BLaER1 treated with 17β-estradiol and CSF1 and Interleukin-3, amounts not matched to agents 10 nM and 100 nM (cell line): ENCODE results near the gene MB21D2.
A peak's percentile ranks its signal among the peaks of the same experiment; 100 is the strongest.

Experiments used
- H3K27ac ChIP-seq, 11 experiments: shearing (Covaris generic); formaldehyde crosslinking; 2 replicates each; pipeline ENCODE4 v1.8.1; 2022
- H3K27me3 ChIP-seq, 11 experiments: shearing (Covaris generic); formaldehyde crosslinking; 2 replicates each; pipeline ENCODE4 v1.8.1; 2022
- H3K36me3 ChIP-seq, 11 experiments: shearing (Covaris generic); formaldehyde crosslinking; 2 replicates each; pipeline ENCODE4 v1.8.1; 2022
- H3K4me1 ChIP-seq, 10 experiments: shearing (Covaris generic); formaldehyde crosslinking; 2 replicates each; pipeline ENCODE4 v1.8.1; 2022
- H3K4me2 ChIP-seq, 11 experiments: shearing (Covaris generic); formaldehyde crosslinking; 2 replicates each; pipeline ENCODE4 v1.8.1; 2022
- H3K4me3 ChIP-seq, 10 experiments: shearing (Covaris generic); formaldehyde crosslinking; 2 replicates each; pipeline ENCODE4 v1.8.1; 2022
- H3K9ac ChIP-seq, 11 experiments: shearing (Covaris generic); formaldehyde crosslinking; 2 replicates each; pipeline ENCODE4 v1.8.1; 2022
- H3K9me3 ChIP-seq, 11 experiments: shearing (Covaris generic); formaldehyde crosslinking; replicated peaks in 1 of 11; 2 replicates each; pipeline ENCODE4 v1.8.1; 2022
- H4K20me1 ChIP-seq, 11 experiments: shearing (Covaris generic); formaldehyde crosslinking; 2 replicates each; pipeline ENCODE4 v1.8.1; 2022
- Cebpa-rat ChIP-seq, 11 experiments: shearing (Covaris generic); IDR thresholded peaks; 2 replicates each; pipeline ENCODE4 v1.8.1; 2022

MB21D2 gene

GRCh38 chr3:192845526-192845855, 72.2 kb downstream of the MB21D2 start:
- H4K20me1 ChIP-seq, result no peaks in the 10 kb centered on the region
- H3K9me3 ChIP-seq, result no peaks in the 10 kb centered on the region
- no peak overlapping the region for H3K27ac ChIP-seq
- TF ChIP-seq Cebpa-rat (IDR thresholded peaks at IDR 0.05), result no peak
- no peak overlapping the region for H3K9ac ChIP-seq
- H3K4me2 ChIP-seq, result 0 out of 22 replicates have a peak overlapping the region, but pooled peaks of 1 of the 11 experiments have one; percentile 58
- H3K4me1 ChIP-seq, result peaks cover 0 to 20% (median 0%) of the 10 kb centered on the region in 10 experiments; a peak in 6 of 20 replicates
- H3K36me3 ChIP-seq, result no peaks in the 10 kb centered on the region
- no peaks in the 10 kb centered on the region for H3K27me3 ChIP-seq
- no peak overlapping the region for H3K4me3 ChIP-seq

- TF ChIP-seq Cebpa-rat (IDR thresholded peaks at IDR 0.05), result no peak
- Histone ChIP-seq H3K27me3 (no peaks in the 10 kb centered on the region), H3K4me2 (peak overlapping the region in 2 of 11 experiments; percentile 13 to 58; a peak in 3 of 22 replicates), H3K27ac (no peak overlapping the region; a peak in 1 of 22 replicates), H3K4me3 (no peak overlapping the region), H3K4me1 (peaks cover 0 to 17% (median 0%) of the 10 kb centered on the region in 10 experiments; a peak in 3 of 20 replicates), H3K9ac (no peak overlapping the region), H3K9me3 (no peaks in the 10 kb centered on the region), H4K20me1 (no peaks in the 10 kb centered on the region), H3K36me3 (no peaks in the 10 kb centered on the region)
Observed at GRCh38 chr3:192844836-192845525, 72.7 kb downstream of the MB21D2 start.

- no peak overlapping the region for H3K27ac ChIP-seq
- H3K4me1 ChIP-seq, result peaks cover 0 to 17% (median 0%) of the 10 kb centered on the region in 10 experiments; a peak in 3 of 20 replicates
- H3K4me2 ChIP-seq, result peak overlapping the region in 2 of 11 experiments; percentile 13 to 58; a peak in 3 of 22 replicates
- H3K9ac ChIP-seq, result no peak overlapping the region
- no peaks in the 10 kb centered on the region for H3K9me3 ChIP-seq
- H3K4me3 ChIP-seq, result no peak overlapping the region
- no peaks in the 10 kb centered on the region for H3K27me3 ChIP-seq
- no peak for TF ChIP-seq Cebpa-rat (IDR thresholded peaks at IDR 0.05)
- no peaks in the 10 kb centered on the region for H3K36me3 ChIP-seq
- H4K20me1 ChIP-seq, result no peaks in the 10 kb centered on the region
Observed at GRCh38 chr3:192844486-192844765, 73.2 kb downstream of the MB21D2 start.

- no peak for TF ChIP-seq Cebpa-rat (IDR thresholded peaks at IDR 0.05)
- H3K36me3 ChIP-seq, result no peaks in the 10 kb centered on the region
- no peak overlapping the region for H3K4me3 ChIP-seq
- H3K4me1 ChIP-seq, result peaks cover 0 to 17% (median 0%) of the 10 kb centered on the region in 10 experiments; a peak in 3 of 20 replicates
- H3K9ac ChIP-seq, result no peak overlapping the region
- peak overlapping the region in 1 of 11 experiments; percentile 58; a peak in 3 of 22 replicates for H3K4me2 ChIP-seq
- H3K9me3 ChIP-seq, result no peaks in the 10 kb centered on the region
- no peaks in the 10 kb centered on the region for H3K27me3 ChIP-seq
- no peaks in the 10 kb centered on the region for H4K20me1 ChIP-seq
- no peak overlapping the region for H3K27ac ChIP-seq
Observed at GRCh38 chr3:192843723-192844485, 73.8 kb downstream of the MB21D2 start.

- H3K9ac ChIP-seq, result no peak overlapping the region
- no peaks in the 10 kb centered on the region for H3K36me3 ChIP-seq
- H3K27me3 ChIP-seq, result no peaks in the 10 kb centered on the region
- no peak overlapping the region for H3K4me3 ChIP-seq
- no peak for TF ChIP-seq Cebpa-rat (IDR thresholded peaks at IDR 0.05)
- H3K9me3 ChIP-seq, result no peaks in the 10 kb centered on the region
- no peak overlapping the region for H3K4me2 ChIP-seq
- H3K27ac ChIP-seq, result no peak overlapping the region
- H3K4me1 ChIP-seq, result peaks cover 0 to 17% (median 0%) of the 10 kb centered on the region in 10 experiments; a peak in 4 of 20 replicates
- H4K20me1 ChIP-seq, result no peaks in the 10 kb centered on the region
Observed at GRCh38 chr3:192843119-192843518, 74.5 kb downstream of the MB21D2 start.

GRCh38 chr3:192842711-192843110, 74.9 kb downstream of the MB21D2 start:
- H3K27ac ChIP-seq, result no peak overlapping the region
- H3K36me3 ChIP-seq, result no peaks in the 10 kb centered on the region
- no peaks in the 10 kb centered on the region for H3K27me3 ChIP-seq
- H4K20me1 ChIP-seq, result no peaks in the 10 kb centered on the region
- H3K9ac ChIP-seq, result no peak overlapping the region
- no peak overlapping the region for H3K4me2 ChIP-seq
- no peak overlapping the region for H3K4me3 ChIP-seq
- no peak for TF ChIP-seq Cebpa-rat (IDR thresholded peaks at IDR 0.05)
- peaks cover 0 to 20% (median 0%) of the 10 kb centered on the region in 10 experiments; a peak in 6 of 20 replicates for H3K4me1 ChIP-seq
- H3K9me3 ChIP-seq, result no peaks in the 10 kb centered on the region

GRCh38 chr3:192842138-192842537, 75.5 kb downstream of the MB21D2 start:
- H3K9ac ChIP-seq, result no peak overlapping the region
- no peak for TF ChIP-seq Cebpa-rat (IDR thresholded peaks at IDR 0.05)
- H3K4me2 ChIP-seq, result no peak overlapping the region
- H3K36me3 ChIP-seq, result no peaks in the 10 kb centered on the region
- peaks cover 0 to 20% (median 3%) of the 10 kb centered on the region in 10 experiments; a peak in 9 of 20 replicates for H3K4me1 ChIP-seq
- H3K4me3 ChIP-seq, result no peak overlapping the region
- H3K27ac ChIP-seq, result no peak overlapping the region
- H3K27me3 ChIP-seq, result no peaks in the 10 kb centered on the region
- H4K20me1 ChIP-seq, result no peaks in the 10 kb centered on the region
- no peaks in the 10 kb centered on the region for H3K9me3 ChIP-seq

- Histone ChIP-seq H3K4me3 (no peak overlapping the region), H3K27ac (no peak overlapping the region), H3K9me3 (no peaks in the 10 kb centered on the region), H3K36me3 (no peaks in the 10 kb centered on the region), H4K20me1 (no peaks in the 10 kb centered on the region), H3K27me3 (no peaks in the 10 kb centered on the region), H3K9ac (no peak overlapping the region), H3K4me1 (peaks cover 0 to 20% (median 8%) of the 10 kb centered on the region in 10 experiments; a peak in 12 of 20 replicates), H3K4me2 (no peak overlapping the region)
- no peak for TF ChIP-seq Cebpa-rat (IDR thresholded peaks at IDR 0.05)
Observed at GRCh38 chr3:192841428-192841827, 76.2 kb downstream of the MB21D2 start.

- H3K27ac ChIP-seq, result no peak overlapping the region
- no peak overlapping the region for H3K4me3 ChIP-seq
- H4K20me1 ChIP-seq, result no peaks in the 10 kb centered on the region
- H3K4me2 ChIP-seq, result no peak overlapping the region
- H3K9ac ChIP-seq, result no peak overlapping the region
- TF ChIP-seq Cebpa-rat (IDR thresholded peaks at IDR 0.05), result no peak
- H3K4me1 ChIP-seq, result peaks cover 0 to 23% (median 15%) of the 10 kb centered on the region in 10 experiments; a peak in 13 of 20 replicates
- H3K27me3 ChIP-seq, result no peaks in the 10 kb centered on the region
- no peaks in the 10 kb centered on the region for H3K36me3 ChIP-seq
- H3K9me3 ChIP-seq, result no peaks in the 10 kb centered on the region
Observed at GRCh38 chr3:192840143-192840836, 77.4 kb downstream of the MB21D2 start.
